GM12878 (cell line): ENCODE data around the gene ZNF692. TPM values are rescaled to one million over a fixed set of nuclear protein-coding genes. Genes with fewer than 3 reads are reported as not detected.

ENCODE experiments used
- BMI1 ChIP-seq: fragments of 450-650 bp; IDR thresholded peaks from 2 replicates; pipeline ENCODE4 v1.6.1; 2016; ENCODE audit warnings: mild to moderate bottlenecking, moderate library complexity, borderline replicate concordance
- CBX5 ChIP-seq: sonication (generic); IDR thresholded peaks from 2 replicates; pipeline ENCODE4 v1.6.1; 2016; ENCODE audit warnings: low read depth, moderate library complexity, mild to moderate bottlenecking, inconsistent platforms
- CHD1 ChIP-seq: IDR thresholded peaks from 2 replicates; pipeline ENCODE4 v1.6.1; 2012; ENCODE audit warnings: low read depth, low read length, improper control_type of control experiment
- CHD4 ChIP-seq: fragments of 200-600 bp; sonication (generic); IDR thresholded peaks from 2 replicates; pipeline ENCODE4 v1.6.1; 2016; ENCODE audit warnings: mild to moderate bottlenecking
- CREB1 ChIP-seq: IDR thresholded peaks from 2 replicates; pipeline ENCODE4 v1.6.1; 2012; ENCODE audit warnings: low read depth, mild to moderate bottlenecking, inconsistent platforms
- E2F8 ChIP-seq: fragments of 450-650 bp; IDR thresholded peaks from 2 replicates; pipeline ENCODE4 v1.6.1; 2018; ENCODE audit warnings: mild to moderate bottlenecking, low read depth, moderate library complexity; ENCODE audit not compliant: partially characterized antibody
- EED ChIP-seq: sonication (generic); IDR thresholded peaks from 2 replicates; pipeline ENCODE4 v1.6.1; 2016; ENCODE audit warnings: antibody characterized with exemption, low read depth
- EGR1 ChIP-seq, 2 experiments: IDR thresholded peaks; 1 replicate in 1 of 2; 2 replicates in 1 of 2; pipeline ENCODE4 v1.6.1; 2011 to 2012; ENCODE audit warnings: low read depth in 2 of 2, low read length in 2 of 2, borderline replicate concordance in 1 of 2, mild to moderate bottlenecking in 1 of 2, moderate library complexity in 1 of 2
- ELK1 ChIP-seq: IDR thresholded peaks from 2 replicates; pipeline ENCODE4 v1.6.1; 2012; ENCODE audit warnings: low read depth, low read length, improper control_type of control experiment
- IKZF1 ChIP-seq: fragments of 450-650 bp; conservative IDR thresholded peaks from 2 replicates; pipeline ENCODE4 v1.6.1; 2017; ENCODE audit warnings: antibody characterized with exemption, mild to moderate bottlenecking
- NFIC ChIP-seq: IDR thresholded peaks from 2 replicates; pipeline ENCODE4 v1.6.1; 2012; ENCODE audit warnings: low read depth, mild to moderate bottlenecking, inconsistent platforms, low read length, moderate library complexity
- NFYA ChIP-seq: IDR thresholded peaks from 2 replicates; pipeline ENCODE4 v1.6.1; 2011; ENCODE audit warnings: low read depth, mild to moderate bottlenecking, low read length, improper control_type of control experiment, borderline replicate concordance
- POLR2AphosphoS5 ChIP-seq: IDR thresholded peaks from 2 replicates; pipeline ENCODE4 v1.6.1; 2011; ENCODE audit warnings: mild to moderate bottlenecking, low read length, inconsistent platforms
- POU2F2 ChIP-seq: IDR thresholded peaks from 3 replicates; pipeline ENCODE4 v1.6.1; 2011; ENCODE audit warnings: low read depth, mild to moderate bottlenecking, low read length, borderline replicate concordance
- RAD21 ChIP-seq: IDR thresholded peaks from 2 replicates; pipeline ENCODE4 v1.6.1; 2011; ENCODE audit warnings: mild to moderate bottlenecking, low read depth, low read length, moderate library complexity; ENCODE audit not compliant: insufficient read depth
- RAD51 ChIP-seq: fragments of 450-650 bp; IDR thresholded peaks from 2 replicates; pipeline ENCODE4 v1.6.1; 2016; ENCODE audit warnings: moderate library complexity, mild to moderate bottlenecking, inconsistent platforms
- RCOR1 ChIP-seq: conservative IDR thresholded peaks from 2 replicates; pipeline ENCODE4 v1.6.1; 2012; ENCODE audit warnings: low read depth, low read length, improper control_type of control experiment
- RELA ChIP-seq: fragments of 450-650 bp; IDR thresholded peaks from 2 replicates; pipeline ENCODE4 v1.8.0; 2014; ENCODE audit warnings: borderline replicate concordance; ENCODE audit not compliant: partially characterized antibody
- RELB ChIP-seq: fragments of 450-650 bp; IDR thresholded peaks from 2 replicates; pipeline ENCODE4 v1.6.1; 2017; ENCODE audit warnings: low read depth, mild to moderate bottlenecking, moderate library complexity
- RUNX3 ChIP-seq: IDR thresholded peaks from 2 replicates; pipeline ENCODE4 v1.6.1; 2012; ENCODE audit warnings: low read length, inconsistent platforms
- SIN3A ChIP-seq: IDR thresholded peaks from 2 replicates; pipeline ENCODE4 v1.6.1; 2012; ENCODE audit warnings: low read depth, low read length, improper control_type of control experiment
- SMAD1 ChIP-seq: fragments of 450-650 bp; IDR thresholded peaks from 2 replicates; pipeline ENCODE4 v1.6.1; 2018; ENCODE audit warnings: mild to moderate bottlenecking, low read depth; ENCODE audit not compliant: partially characterized antibody
- SUZ12 ChIP-seq: fragments of 200-600 bp; sonication (generic); IDR thresholded peaks from one replicate; pipeline ENCODE4 v1.6.1; 2018; ENCODE audit warnings: antibody characterized with exemption, mild to moderate bottlenecking; ENCODE audit not compliant: unreplicated experiment
- TARDBP ChIP-seq: IDR thresholded peaks from 2 replicates; pipeline ENCODE4 v1.6.1; 2016; ENCODE audit warnings: borderline replicate concordance
- YY1 ChIP-seq: IDR thresholded peaks from 2 replicates; pipeline ENCODE4 v1.6.1; 2011; ENCODE audit warnings: low read depth, mild to moderate bottlenecking, low read length
- ZBED1 ChIP-seq: IDR thresholded peaks from 2 replicates; pipeline ENCODE4 v1.6.1; 2016; ENCODE audit warnings: borderline replicate concordance
- polyA plus RNA-seq, 11 experiments: library from polyadenylated mRNA; depleted of rRNA in 4 of 11; unstranded in 6 of 11; stranded (reverse) in 5 of 11; fragments of >200 nt; fragmentation: Nextera tagmentation in 4 of 11; fragmentation: Illumina TruSeq in 1 of 11; extraction: Ambion mirVana in 4 of 11; extraction: Trizol in 1 of 11; gene quantifications; 1 replicate in 1 of 11; 2 replicates in 10 of 11; pipeline versions ENCODE4 v1.2.1 to v1.2.3, GENCODE V29; 2011 to 2016; ENCODE audit warnings: inconsistent platforms in 2 of 11, missing spikeins in 2 of 11, low read depth in 1 of 11
- total RNA-seq, 4 experiments: library from RNA; depleted of rRNA in 3 of 4; stranded (reverse); fragments of >200 nt in 3 of 4; fragmentation: Illumina TruSeq in 1 of 4; extraction: Trizol in 1 of 4; gene quantifications; 2 replicates each; pipeline versions ENCODE4 v1.2.1 to v1.2.3, GENCODE V29; 2013 to 2021

Gene ZNF692
- total and polyA plus RNA-seq, 10 of the 15 experiments (the other 5 are each of a cell fraction or from before 2014, with no cell fraction given): 5.3 to 76.6 (median 36.9) TPM

- TF ChIP-seq E2F8 (no peak), POU2F2 (no peak), EGR1 (IDR thresholded peaks at IDR 0.05; ENCODE audit: borderline replicate concordance in 1 of 2, low read depth in 2 of 2, low read length in 2 of 2) (no peak), IKZF1 (peak; percentile 49; the same call in 1 of the 2 replicates), CBX5 (no peak), YY1 (no peak), RAD21 (no peak), RCOR1 (no peak), CHD4 (no peak), TARDBP (no peak), RUNX3 (0 out of 2 replicates have a peak, but pooled peaks have one; percentile 34), SUZ12 (no peak), SIN3A (no peak), ZBED1 (no peak), NFIC (peak; percentile 25; the same call in 1 of the 2 replicates), CREB1 (no peak), NFYA (no peak), RAD51 (peak; percentile 84), BMI1 (no peak), RELB (0 out of 2 replicates have a peak, but pooled peaks have one; percentile 39), POLR2AphosphoS5 (peak; percentile 51; the same call in 1 of the 2 replicates), ELK1 (no peak), RELA (no peak), CHD1 (no peak), SMAD1 (peak; percentile 47), EED (no peak; the same call in 1 of the 2 replicates)
These were observed 16.0 kb downstream of the ZNF692 start (continued) for GRCh38 chr1:248842781-248843331.
